Measurements from ENCODE around the gene ATE1. TPM values are rescaled to one million over a fixed set of nuclear protein-coding genes. Genes with fewer than 3 reads are reported as not detected.

The ATE1 gene
- total and polyA plus RNA-seq, 4 experiments from 2014 or later: 24.5 to 36.6 (median 25.6) TPM

GRCh38 chr10:121965996-121966395 lies 38.2 kb upstream of the ATE1 start:
- Histone ChIP-seq H3K27me3 (ENCODE audit: insufficient read depth, low read length) (no peaks in the 10 kb centered on the region), H3K9me3 (ENCODE audit: control insufficient read depth in 1 of 2, low read length in 2 of 2) (no peaks in the 10 kb centered on the region), H3K4me1 (ENCODE audit: insufficient read depth, low read length) (no peaks in the 10 kb centered on the region), H3K36me3 (ENCODE audit: insufficient read depth, low read length) (peaks cover 40% of the 10 kb centered on the region), H3K27ac (ENCODE audit: low read depth, low read length) (no peak overlapping the region), H3K4me3 (ENCODE audit: low read length in 2 of 2) (no peak overlapping the region)
- no peaks in the 10 kb centered on the region for H3K27me3 Mint-ChIP-seq
- no peaks in the 10 kb centered on the region for H3K9me3 Mint-ChIP-seq
- no peak overlapping the region for H3K4me3 Mint-ChIP-seq
- H3K27ac Mint-ChIP-seq: no peak overlapping the region
- CTCF ChIA-PET (ENCODE audit: partially characterized antibody): no interaction called here
- POLR2A ChIA-PET (ENCODE audit: partially characterized antibody): no interaction called here
- intact Hi-C loops (cut with micrococcal nuclease): no loop called here
- peaks cover 0 to 1% (median under 1%) of the 10 kb centered on the region in 4 donors for H3K4me1 Mint-ChIP-seq
- no peak for DNase-seq
- peaks cover 32 to 57% of the 10 kb centered on the region in 2 donors for H3K36me3 Mint-ChIP-seq

GRCh38 chr10:121961456-121961855 lies 33.6 kb upstream of the ATE1 start:
- no peak for DNase-seq
- H3K36me3 Mint-ChIP-seq: peaks cover 33 to 57% of the 10 kb centered on the region in 2 donors
- no peaks in the 10 kb centered on the region for H3K4me1 Mint-ChIP-seq
- Histone ChIP-seq H3K36me3 (ENCODE audit: insufficient read depth, low read length) (peaks cover 27% of the 10 kb centered on the region), H3K4me1 (ENCODE audit: insufficient read depth, low read length) (no peaks in the 10 kb centered on the region), H3K4me3 (ENCODE audit: low read length in 2 of 2) (no peak overlapping the region), H3K27me3 (ENCODE audit: insufficient read depth, low read length) (no peaks in the 10 kb centered on the region), H3K27ac (ENCODE audit: low read depth, low read length) (no peak overlapping the region), H3K9me3 (ENCODE audit: control insufficient read depth in 1 of 2, low read length in 2 of 2) (no peaks in the 10 kb centered on the region)
- intact Hi-C loops (cut with micrococcal nuclease): no loop called here
- H3K27me3 Mint-ChIP-seq: no peaks in the 10 kb centered on the region
- H3K27ac Mint-ChIP-seq: no peak overlapping the region
- H3K4me3 Mint-ChIP-seq: no peak overlapping the region
- no peaks in the 10 kb centered on the region for H3K9me3 Mint-ChIP-seq
- ChIA-PET CTCF (ENCODE audit: partially characterized antibody) (no interaction called here), POLR2A (ENCODE audit: partially characterized antibody) (interaction anchor here (1.9 kb wide), 1 partner anchor 13 kb away, joined by 6 read pairs; the partner anchor contains the start of gene NSMCE4A)

- ChIA-PET POLR2A (ENCODE audit: partially characterized antibody) (no interaction called here), CTCF (ENCODE audit: partially characterized antibody) (no interaction called here)
- Mint-ChIP-seq H3K4me1 (no peaks in the 10 kb centered on the region), H3K27me3 (no peaks in the 10 kb centered on the region), H3K9me3 (no peaks in the 10 kb centered on the region), H3K36me3 (peaks cover 26 to 52% of the 10 kb centered on the region in 2 donors), H3K4me3 (no peak overlapping the region), H3K27ac (peak overlapping the region in 2 of 7 donors; percentile 43 to 48)
- no peak for DNase-seq
- Histone ChIP-seq H3K27ac (ENCODE audit: low read depth, low read length) (no peak overlapping the region), H3K4me1 (ENCODE audit: insufficient read depth, low read length) (no peaks in the 10 kb centered on the region), H3K9me3 (ENCODE audit: control insufficient read depth in 1 of 2, low read length in 2 of 2) (no peaks in the 10 kb centered on the region), H3K4me3 (ENCODE audit: low read length in 2 of 2) (no peak overlapping the region), H3K36me3 (ENCODE audit: insufficient read depth, low read length) (peaks cover 17% of the 10 kb centered on the region), H3K27me3 (ENCODE audit: insufficient read depth, low read length) (no peaks in the 10 kb centered on the region)
- intact Hi-C loops (cut with micrococcal nuclease): no loop called here
Measured at GRCh38 chr10:121959671-121960070, 31.8 kb upstream of the ATE1 start.

DNA sequence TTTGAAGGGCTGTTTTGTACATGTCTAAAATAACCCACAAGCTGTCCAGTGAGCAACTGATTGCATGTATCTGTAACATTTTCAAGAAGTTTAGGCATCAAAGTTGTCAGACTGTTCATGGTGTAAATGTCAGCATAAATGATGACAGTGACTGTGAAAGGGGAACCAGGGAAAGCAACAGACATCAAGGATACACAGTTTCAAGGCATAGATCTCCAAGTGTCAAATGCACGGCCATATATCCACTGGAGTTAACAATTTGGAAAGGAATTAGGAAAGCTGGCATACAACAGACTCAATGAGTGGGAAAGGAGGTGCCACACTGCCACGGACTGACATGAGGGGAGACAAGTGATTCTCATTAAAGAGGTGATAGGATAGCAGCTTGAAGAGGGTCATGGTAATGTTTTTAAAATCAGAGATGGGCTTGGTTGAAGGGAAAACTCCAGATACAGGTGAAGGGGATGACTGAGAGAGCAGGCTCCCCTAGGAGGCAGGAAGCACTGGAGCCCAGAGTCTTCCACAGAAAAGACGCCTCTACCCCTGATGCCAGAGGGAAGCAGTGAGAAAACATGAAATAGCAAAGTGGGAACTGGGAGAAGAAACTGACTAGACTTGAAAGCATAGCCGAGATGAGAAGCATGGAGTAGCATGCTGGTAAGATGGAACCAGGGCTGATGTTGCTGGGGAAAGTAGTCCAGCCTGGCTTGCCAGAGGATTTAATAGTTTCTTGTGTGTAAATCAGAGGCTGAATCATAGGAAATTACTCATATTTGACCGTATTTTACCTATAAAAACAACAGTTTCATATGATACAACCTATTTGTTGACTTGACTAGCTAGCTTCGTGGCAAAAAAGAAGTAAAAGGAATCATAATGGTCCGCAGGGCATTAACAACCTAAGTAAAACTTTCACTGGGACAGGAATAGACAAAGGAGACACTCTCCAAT lies 28.6 kb upstream of the ATE1 start:
- DNase-seq: no peak
- H3K27ac ChIP-seq (ENCODE audit: low read depth, low read length): no peak overlapping the region
- no peaks in the 10 kb centered on the region for H3K4me1 ChIP-seq (ENCODE audit: insufficient read depth, low read length)
- no peaks in the 10 kb centered on the region for H3K9me3 Mint-ChIP-seq
- H3K36me3 ChIP-seq (ENCODE audit: insufficient read depth, low read length): peaks cover 17% of the 10 kb centered on the region
- no peak overlapping the region for H3K4me3 Mint-ChIP-seq
- intact Hi-C loops (cut with micrococcal nuclease): no loop called here
- ChIA-PET POLR2A (ENCODE audit: partially characterized antibody) (interaction anchor here (1.0 kb wide), 1 partner anchor 28 kb away, joined by 3 read pairs; the partner anchor contains the start of gene ATE1), CTCF (ENCODE audit: partially characterized antibody) (interaction anchor here (0.8 to 1.2 kb wide), 3 partner anchors 19 to 55 kb away, joined by 3 to 4 read pairs (median 3); partner anchors contain the start of gene NSMCE4A)
- H3K9me3 ChIP-seq (ENCODE audit: control insufficient read depth in 1 of 2, low read length in 2 of 2): no peaks in the 10 kb centered on the region
- peak overlapping the region in 2 of 7 donors; percentile 1 to 67 for H3K27ac Mint-ChIP-seq
- H3K4me1 Mint-ChIP-seq: peaks cover 0 to under 1% (median 0%) of the 10 kb centered on the region in 4 donors
- H3K27me3 Mint-ChIP-seq: no peaks in the 10 kb centered on the region
- H3K36me3 Mint-ChIP-seq: peaks cover 26 to 48% of the 10 kb centered on the region in 2 donors
- H3K27me3 ChIP-seq (ENCODE audit: insufficient read depth, low read length): no peaks in the 10 kb centered on the region
- H3K4me3 ChIP-seq (ENCODE audit: low read length in 2 of 2): no peak overlapping the region

GRCh38 chr10:121952226-121952625 lies 24.4 kb upstream of the ATE1 start:
- no peak overlapping the region for H3K4me3 ChIP-seq (ENCODE audit: low read length in 2 of 2)
- no peaks in the 10 kb centered on the region for H3K27me3 Mint-ChIP-seq
- H3K4me1 ChIP-seq (ENCODE audit: insufficient read depth, low read length): no peaks in the 10 kb centered on the region
- CTCF ChIA-PET (ENCODE audit: partially characterized antibody): no interaction called here
- H3K9me3 ChIP-seq (ENCODE audit: control insufficient read depth in 1 of 2, low read length in 2 of 2): no peaks in the 10 kb centered on the region
- no peak overlapping the region for H3K27ac Mint-ChIP-seq
- intact Hi-C loops (cut with micrococcal nuclease): no loop called here
- H3K27ac ChIP-seq (ENCODE audit: low read depth, low read length): no peak overlapping the region
- no peak overlapping the region for H3K4me3 Mint-ChIP-seq
- POLR2A ChIA-PET (ENCODE audit: partially characterized antibody): interaction anchor here (0.6 kb wide), 1 partner anchor 17 kb away, joined by 4 read pairs; no protein-coding TSS in a partner anchor
- DNase-seq: no peak
- no peaks in the 10 kb centered on the region for H3K9me3 Mint-ChIP-seq
- no peaks in the 10 kb centered on the region for H3K27me3 ChIP-seq (ENCODE audit: insufficient read depth, low read length)
- H3K36me3 Mint-ChIP-seq: peaks cover 23 to 29% of the 10 kb centered on the region in 2 donors
- H3K4me1 Mint-ChIP-seq: peaks cover 0 to 3% (median 0%) of the 10 kb centered on the region in 4 donors
- H3K36me3 ChIP-seq (ENCODE audit: insufficient read depth, low read length): peaks cover 9% of the 10 kb centered on the region

GRCh38 chr10:121949451-121949850 lies 21.6 kb upstream of the ATE1 start:
- no peaks in the 10 kb centered on the region for H3K4me1 ChIP-seq (ENCODE audit: insufficient read depth, low read length)
- H3K27ac Mint-ChIP-seq: peak overlapping the region in 2 of 7 donors; percentile 62 to 84
- H3K27me3 Mint-ChIP-seq: no peaks in the 10 kb centered on the region
- H3K9me3 Mint-ChIP-seq: no peaks in the 10 kb centered on the region
- H3K9me3 ChIP-seq (ENCODE audit: control insufficient read depth in 1 of 2, low read length in 2 of 2): no peaks in the 10 kb centered on the region
- no peak for DNase-seq
- no peaks in the 10 kb centered on the region for H3K36me3 ChIP-seq (ENCODE audit: insufficient read depth, low read length)
- ChIA-PET POLR2A (ENCODE audit: partially characterized antibody) (no interaction called here), CTCF (ENCODE audit: partially characterized antibody) (interaction anchor here (2.2 kb wide), 1 partner anchor 26 kb away, joined by 6 read pairs; no protein-coding TSS in a partner anchor)
- H3K4me3 Mint-ChIP-seq: no peak overlapping the region
- intact Hi-C loops (cut with micrococcal nuclease): no loop called here
- H3K4me1 Mint-ChIP-seq: peaks cover 0 to 3% (median 0%) of the 10 kb centered on the region in 4 donors
- no peak overlapping the region for H3K27ac ChIP-seq (ENCODE audit: low read depth, low read length)
- H3K36me3 Mint-ChIP-seq: peaks cover 4 to 15% of the 10 kb centered on the region in 2 donors
- no peak overlapping the region for H3K4me3 ChIP-seq (ENCODE audit: low read length in 2 of 2)
- no peaks in the 10 kb centered on the region for H3K27me3 ChIP-seq (ENCODE audit: insufficient read depth, low read length)

DNA sequence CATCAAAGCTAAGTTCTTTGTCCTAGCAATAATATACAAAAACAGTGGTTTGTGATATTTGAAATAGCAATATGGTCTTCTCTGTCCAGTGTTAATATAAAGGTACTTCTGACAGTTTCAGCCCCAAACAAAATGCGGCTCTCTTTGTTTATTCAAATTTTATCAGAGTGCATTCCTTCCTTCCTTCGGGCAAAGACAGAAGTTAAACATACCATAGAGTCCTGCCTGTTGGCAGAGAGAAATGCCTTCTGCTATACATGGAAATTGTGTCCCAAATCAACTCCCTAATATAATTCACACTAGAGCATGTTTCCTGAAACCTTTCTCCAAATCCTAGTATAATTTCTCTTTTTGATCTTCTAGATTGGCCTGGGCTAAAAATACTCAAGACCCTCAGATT lies 21.2 kb upstream of the ATE1 start:
- H3K27ac Mint-ChIP-seq: no peak overlapping the region
- H3K27me3 Mint-ChIP-seq: no peaks in the 10 kb centered on the region
- H3K27me3 ChIP-seq (ENCODE audit: insufficient read depth, low read length): no peaks in the 10 kb centered on the region
- H3K4me1 ChIP-seq (ENCODE audit: insufficient read depth, low read length): no peaks in the 10 kb centered on the region
- peaks cover 4 to 15% of the 10 kb centered on the region in 2 donors for H3K36me3 Mint-ChIP-seq
- POLR2A ChIA-PET (ENCODE audit: partially characterized antibody): no interaction called here
- H3K9me3 Mint-ChIP-seq: no peaks in the 10 kb centered on the region
- peaks cover 0 to 3% (median 0%) of the 10 kb centered on the region in 4 donors for H3K4me1 Mint-ChIP-seq
- H3K4me3 ChIP-seq (ENCODE audit: low read length in 2 of 2): no peak overlapping the region
- DNase-seq: no peak
- CTCF ChIA-PET (ENCODE audit: partially characterized antibody): interaction anchor here (2.2 kb wide), 1 partner anchor 27 kb away, joined by 6 read pairs; no protein-coding TSS in a partner anchor
- no peak overlapping the region for H3K27ac ChIP-seq (ENCODE audit: low read depth, low read length)
- H3K9me3 ChIP-seq (ENCODE audit: control insufficient read depth in 1 of 2, low read length in 2 of 2): no peaks in the 10 kb centered on the region
- no peaks in the 10 kb centered on the region for H3K36me3 ChIP-seq (ENCODE audit: insufficient read depth, low read length)
- H3K4me3 Mint-ChIP-seq: no peak overlapping the region
- intact Hi-C loops (cut with micrococcal nuclease): no loop called here

Measured in CD4-positive, alpha-beta memory T cell (primary cell).